G401.6 (cell line): Measurements from ENCODE around the gene FAM169A.
"Not testable (repeated sequence)": the region's sequence is repeated elsewhere in the genome, so short reads cannot be mapped to it uniquely, and the experiment has no call there.

Experiments
- FAIRE-seq: peaks from 2 replicates; lab custom pipeline; 2012; peaks lifted over from hg19 to GRCh38; lab: Jason Lieb, UNC

FAM169A gene

DNA sequence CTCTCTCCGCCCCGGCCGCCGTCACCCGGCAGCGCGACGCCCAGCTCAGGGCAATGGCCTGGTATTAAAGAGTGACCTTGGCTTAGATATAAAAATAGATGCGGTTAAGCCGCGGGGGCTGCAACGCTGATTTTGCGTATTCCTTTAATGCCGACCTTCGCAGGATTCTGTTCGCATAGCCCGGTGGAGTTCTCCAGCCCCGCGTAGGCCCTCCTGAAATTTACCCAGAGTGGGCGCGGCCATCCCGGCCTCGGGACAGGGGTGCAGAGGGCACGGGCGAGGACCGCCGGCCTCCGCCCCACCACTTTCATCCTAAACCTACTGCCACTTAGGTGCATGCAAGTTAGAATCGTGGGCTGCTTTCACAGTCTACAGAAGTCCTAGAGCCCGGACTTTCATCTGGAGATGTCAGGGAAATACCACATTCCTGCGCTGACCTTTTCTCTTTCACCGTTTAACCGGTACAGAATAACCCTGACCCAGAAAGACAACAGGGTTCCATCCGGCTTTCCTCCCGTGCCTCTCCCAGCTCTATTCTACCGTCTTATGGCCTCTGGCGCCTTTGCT, 492 bp upstream of the FAM169A start:
- no peak for FAIRE-seq

DNA sequence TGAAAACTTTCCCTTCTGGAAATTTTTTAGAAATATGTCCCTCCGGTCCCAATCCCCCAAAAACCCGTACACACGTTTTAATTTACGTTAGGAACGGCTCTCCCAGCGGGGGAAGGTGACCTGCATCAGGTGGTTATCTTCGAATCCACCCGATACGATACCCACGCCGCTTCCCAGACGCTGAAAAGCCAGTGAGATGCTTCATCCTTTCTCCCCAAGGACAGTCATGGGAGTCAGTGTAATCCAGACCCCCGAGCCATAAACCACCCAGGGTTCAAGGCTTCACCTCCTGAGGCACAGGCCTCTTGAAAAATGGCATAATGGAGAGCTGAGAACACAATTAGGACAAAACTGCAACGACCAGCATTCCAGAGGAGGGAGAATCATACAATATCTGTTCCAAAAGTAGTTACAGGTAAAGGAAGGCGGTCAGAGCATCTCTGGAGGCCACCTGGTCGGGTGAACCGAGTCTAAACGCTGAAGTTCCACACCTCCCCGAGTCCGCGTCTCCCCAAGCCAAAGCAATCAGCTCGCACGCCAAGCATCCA, 857 bp downstream of the FAM169A start:
- FAIRE-seq = no peak

DNA sequence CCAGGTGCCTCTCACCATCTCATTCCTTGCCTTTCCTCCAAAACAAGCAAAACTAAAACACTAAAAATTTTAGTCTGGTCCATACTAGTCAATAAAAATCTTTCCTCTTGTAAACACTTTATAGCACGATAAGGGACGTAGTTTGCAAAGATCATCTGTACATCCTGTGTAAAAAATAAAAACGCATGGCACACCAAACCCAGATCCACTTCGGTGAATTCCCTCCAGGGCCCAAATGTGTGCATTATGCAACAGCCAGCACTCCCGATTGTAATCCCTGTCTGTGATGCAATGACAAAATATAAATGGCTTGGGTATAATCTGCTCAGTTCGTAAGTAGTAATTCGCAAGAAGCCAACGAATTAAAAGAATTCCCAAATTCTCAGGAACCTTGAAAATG, 1.4 kb downstream of the FAM169A start:
- FAIRE-seq = peak; percentile 45

DNA sequence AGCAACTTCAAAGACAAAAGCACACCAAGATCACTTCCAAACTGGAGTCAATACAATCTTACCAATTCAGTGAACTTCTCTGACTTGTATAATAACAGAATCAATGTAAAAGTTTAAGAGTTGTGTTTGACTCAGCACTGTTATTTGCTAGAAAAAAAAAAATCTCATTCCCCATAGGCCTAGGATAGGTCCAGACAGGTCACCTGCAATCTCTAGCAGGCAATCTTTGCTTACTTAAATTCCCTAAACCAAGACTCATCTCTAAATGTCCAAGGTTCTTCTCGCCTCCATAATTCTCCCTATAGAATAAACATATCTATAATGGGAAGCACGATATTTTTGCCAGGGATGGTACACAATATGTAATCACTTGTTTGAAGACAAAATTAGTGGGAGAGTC, 2.5 kb downstream of the FAM169A start:
- FAIRE-seq = no peak

DNA sequence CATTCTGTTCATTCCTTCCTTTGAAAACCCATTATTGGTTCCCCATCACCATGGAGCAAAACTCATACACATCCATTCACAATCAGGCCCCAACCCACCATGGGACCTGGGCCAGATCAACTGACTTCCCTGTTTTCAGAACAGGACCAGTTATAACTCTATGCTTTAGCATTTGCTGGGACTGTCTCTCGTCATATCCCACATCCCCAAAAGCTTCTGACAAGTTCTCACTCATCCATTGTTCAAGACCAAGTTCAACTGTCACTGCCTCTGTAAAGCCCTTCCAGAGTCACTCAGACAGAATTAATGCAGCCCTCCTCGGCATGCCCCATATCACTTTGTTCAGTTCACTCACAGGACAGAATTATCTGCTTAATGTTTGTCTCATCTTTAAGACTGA, 4.0 kb downstream of the FAM169A start:
- FAIRE-seq = no peak

DNA sequence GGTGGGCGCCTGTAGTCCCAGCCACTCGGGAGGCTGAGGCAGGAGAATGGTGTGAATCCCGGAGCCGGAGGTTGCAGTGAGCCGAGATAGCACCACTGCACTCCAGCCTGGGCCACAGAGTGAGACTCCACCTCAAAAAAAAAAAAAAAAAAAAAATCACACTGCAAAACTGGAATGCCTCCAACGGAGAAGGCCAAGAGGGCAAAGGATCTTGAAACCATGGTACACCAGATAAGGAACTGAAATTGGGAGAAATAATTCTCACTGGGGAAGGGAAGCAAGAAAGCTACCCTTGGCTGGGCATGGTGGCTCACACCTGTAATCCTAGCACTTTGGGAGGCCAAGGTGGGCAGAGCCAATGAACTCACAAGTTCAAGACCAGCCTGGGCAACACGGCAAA, 9.2 kb downstream of the FAM169A start:
- not testable (repeated sequence) for FAIRE-seq

DNA sequence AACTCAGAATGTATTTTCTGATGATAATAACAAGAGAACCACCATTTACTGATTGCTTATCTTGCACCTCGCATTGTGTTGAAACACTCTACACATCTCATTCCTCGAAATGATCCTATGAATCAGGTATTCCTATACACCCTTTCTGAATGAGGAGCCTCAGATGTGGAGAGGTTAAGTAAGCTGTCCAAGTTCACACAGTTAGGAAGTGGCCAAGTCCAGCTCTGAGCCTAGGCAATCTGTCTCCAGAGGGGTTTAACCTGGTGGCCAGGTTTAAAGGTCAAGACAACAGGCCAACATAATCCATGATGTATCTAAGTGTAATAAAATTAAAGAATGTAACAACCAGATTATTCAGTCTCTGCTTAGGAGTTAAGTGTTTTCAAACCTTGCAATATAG, 12.9 kb downstream of the FAM169A start:
- FAIRE-seq = peak; percentile 46

DNA sequence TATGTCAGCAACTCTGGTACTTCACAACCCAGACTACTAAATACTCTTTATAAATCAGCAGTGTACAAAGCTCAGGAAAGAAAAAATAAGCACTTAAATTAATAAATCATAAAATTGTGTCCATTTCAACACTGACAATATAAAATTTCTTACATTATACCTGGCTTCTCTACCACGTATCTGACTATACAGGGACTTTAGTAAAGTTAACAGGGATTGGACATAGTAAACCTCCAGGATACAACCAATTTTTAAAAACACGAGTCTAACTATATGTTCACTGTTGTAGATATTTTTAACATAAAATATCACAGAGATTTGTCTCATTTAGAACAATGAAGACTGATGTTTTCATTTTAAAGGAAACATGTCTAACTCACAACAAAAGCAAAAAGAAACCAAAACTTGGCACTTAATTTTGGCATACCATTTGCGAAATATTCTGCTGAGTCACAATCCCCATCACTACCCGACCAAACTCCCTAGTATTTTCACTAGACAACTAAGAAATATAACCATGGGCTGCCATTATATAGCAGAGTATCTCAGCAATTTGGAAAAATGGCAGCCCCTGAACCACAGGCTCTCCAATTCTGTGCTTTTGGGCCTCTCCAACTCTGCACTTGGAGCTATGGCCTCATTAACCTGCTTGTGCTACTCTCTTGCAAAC, 14.4 kb downstream of the FAM169A start:
- peak; percentile 89 for FAIRE-seq

DNA sequence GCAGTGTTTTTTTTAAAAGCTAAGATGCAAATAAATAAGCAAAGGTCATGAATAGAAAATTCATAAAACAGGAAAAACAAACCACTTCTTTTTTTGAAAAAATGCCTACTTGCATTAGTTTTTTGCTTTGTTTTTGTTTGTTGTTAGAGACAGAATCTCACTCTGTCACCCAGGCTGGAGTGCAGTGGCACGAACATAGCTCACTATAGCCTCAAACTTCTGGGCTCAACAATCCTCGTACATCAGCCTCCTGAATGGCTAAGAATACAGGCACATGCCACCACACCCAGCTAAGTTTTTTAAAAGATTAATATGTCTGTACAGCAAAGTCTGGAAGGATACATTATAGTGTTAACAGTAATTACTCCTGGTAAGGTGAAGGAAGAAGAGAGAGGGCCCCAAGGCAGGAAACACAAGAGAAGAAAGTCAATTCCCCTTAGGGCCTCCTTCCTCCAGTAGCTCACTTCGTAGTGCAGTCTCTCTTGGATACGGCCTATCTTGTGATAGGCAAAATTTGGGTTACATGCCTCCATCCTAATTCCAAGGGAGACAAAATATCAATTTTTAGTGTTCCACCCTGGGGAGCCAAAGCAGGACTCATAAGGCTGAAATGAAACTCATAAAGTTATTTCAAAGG, 15.3 kb downstream of the FAM169A start:
- FAIRE-seq = no peak

DNA sequence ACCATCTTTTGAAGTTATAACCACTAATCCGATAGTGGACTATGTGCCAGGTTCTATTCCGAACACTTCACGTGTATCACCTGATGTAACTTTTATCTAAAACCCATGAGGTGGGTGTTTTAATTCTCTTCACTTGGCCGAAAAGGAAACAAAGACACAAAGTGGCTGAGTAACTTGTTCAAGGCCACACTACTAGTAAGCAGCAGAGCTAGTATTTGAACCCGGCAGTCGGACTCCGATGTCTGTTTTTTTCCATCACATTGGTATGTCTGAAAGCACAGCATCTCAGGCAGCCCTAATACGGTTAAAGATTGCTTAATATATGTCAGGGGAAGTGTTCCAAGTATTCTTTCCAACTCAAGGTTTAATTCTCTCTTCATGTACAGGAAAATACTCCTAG, 16.2 kb downstream of the FAM169A start:
- FAIRE-seq = no peak

DNA sequence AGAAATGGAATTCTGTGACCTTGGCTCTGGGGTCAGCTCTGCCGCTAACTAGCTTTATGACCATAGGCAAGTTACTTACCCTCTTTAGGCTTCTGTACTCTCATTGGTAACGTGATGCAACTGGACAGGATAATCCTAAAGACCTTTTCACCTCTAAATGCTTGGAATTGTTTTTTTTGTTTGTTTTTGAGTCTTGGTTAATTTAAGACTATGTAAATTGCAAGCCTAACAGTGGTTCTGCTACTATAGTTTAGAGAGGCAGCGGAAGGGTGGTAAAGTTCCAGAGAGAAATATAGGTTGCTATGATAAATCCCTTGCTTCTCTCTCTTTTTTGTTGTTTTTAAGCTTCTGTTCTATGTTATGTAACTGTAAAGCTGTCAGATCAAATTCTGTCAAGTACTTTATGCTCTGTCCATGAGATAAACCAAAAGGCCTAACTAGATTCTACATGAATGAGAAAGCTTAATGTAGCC, 17.6 kb downstream of the FAM169A start:
- peak; percentile 95 for FAIRE-seq

DNA sequence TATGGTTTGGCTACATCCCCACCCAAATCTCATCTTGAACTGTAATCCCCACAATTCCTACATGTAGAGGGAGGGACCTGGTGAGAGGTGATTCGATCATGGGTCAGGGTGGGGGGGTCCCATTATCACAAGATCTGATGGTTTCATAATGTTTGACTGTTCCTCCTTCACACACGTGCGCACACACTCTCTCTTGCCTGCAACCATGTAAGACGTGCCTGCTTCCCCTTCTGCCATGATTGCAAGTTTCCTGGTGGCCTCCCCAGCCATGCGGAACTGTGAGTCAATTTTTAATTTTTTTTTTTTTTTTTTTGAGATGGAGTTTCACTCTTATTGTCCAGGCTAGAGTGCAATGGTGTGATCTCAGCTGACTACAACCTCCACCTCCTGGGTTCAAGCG, 27.0 kb downstream of the FAM169A start:
- FAIRE-seq = no peak

DNA sequence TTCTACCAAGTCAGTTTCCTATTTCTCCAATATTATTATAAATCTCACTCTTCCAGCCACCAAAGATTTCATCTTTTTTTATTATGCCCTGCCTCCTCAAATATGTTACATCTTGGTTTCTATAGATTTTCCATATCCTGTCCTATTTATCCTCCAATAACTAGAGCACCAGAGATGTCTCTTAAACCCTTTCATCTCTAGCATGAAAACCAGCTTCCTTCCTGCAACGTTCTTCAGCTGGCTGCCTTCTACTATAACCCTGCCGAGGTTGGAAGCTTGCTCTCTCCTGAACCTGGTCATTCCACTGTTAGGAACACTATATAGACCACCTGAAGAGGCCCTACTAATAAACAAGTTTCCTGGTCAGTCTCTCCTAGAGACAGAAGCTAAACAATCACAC, 27.9 kb downstream of the FAM169A start:
- FAIRE-seq = no peak

DNA sequence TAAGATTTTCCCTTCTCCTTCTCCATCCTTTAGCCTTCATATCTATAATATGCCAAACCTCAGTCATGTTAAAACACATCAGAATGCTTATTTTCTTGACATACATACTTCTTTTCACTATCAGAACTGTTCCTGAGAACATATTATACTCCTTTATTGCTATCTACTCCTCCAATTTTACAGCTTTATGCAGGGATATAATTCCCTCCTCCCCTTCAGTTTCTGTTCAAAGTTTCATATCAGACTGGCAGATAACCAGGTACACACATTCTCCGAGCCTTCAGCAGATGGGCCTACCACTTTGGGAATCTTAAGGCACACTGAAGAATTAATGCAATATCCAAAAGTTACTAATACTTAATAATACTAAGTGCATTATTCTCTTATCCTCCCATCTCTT, 29.1 kb downstream of the FAM169A start:
- no peak for FAIRE-seq

DNA sequence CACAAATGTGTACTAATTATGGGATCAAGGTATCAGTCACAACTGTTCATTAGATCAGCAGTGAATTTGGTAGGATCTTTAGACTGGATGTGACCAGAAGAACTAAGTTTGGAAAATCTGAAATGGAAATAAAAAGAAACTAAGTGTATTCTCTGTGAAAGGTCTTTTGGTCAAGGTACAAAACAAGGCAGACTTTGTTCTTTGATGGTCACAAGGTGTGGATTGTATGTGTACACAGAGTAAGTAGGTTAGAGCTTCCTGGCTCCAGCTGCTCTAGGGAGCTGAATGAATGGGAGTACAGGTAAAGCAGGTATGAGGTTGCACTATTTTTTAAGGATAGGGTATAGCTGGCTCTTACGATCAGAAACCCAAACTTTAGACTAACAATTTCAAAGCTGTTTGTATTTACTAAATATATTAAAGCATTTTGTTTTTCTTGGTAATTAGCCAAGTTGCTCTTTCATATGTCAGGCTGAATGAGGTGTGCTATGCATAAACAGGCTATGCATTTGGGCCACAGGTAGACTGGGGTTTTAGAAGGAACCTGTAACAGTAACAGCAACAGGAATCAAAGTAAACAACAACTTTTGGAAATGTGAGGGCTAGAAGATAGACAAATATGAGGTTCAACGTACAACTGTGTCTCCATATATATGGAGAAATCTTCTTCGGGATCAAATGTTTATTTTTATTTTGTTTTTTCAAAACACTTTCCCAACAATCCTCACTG, 32.5 kb downstream of the FAM169A start:
- no peak for FAIRE-seq

DNA sequence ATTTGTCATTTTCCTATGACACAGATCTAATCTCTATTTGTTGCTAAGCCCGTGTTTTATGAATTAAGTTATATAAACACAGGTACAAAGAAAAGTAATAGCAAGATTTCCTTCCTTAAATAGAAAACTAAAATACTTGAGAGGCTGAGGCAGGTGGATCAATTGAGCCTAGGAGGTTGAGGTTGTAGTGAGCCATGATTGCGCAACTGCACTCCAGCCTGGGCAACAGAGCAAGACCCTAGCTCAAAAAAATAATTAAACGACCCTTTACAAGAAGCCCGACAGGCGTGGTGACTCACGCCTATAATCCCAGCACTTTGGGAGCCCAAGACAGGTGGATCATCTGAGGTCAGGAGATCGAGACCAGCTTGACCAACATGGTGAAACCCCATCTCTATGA, 36.8 kb downstream of the FAM169A start:
- no peak for FAIRE-seq

DNA sequence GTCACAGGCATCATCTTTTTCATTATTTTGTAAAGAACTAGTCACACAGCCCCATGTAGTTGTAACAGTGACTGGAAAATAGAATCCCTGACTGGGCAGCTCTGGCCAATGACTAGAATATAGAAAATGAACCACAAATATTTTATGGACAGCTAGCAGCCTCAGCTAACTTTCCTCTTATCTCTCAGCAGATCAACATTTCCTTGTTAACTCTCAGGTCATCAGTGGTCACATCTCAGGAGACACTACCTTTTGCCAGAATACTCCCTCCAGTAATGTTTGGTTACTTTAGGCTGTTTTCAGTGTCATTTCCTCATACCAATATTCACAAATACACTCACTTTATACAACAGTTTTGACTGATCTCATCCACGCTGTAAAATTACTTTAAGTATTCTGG, 43.9 kb downstream of the FAM169A start:
- no peak for FAIRE-seq

DNA sequence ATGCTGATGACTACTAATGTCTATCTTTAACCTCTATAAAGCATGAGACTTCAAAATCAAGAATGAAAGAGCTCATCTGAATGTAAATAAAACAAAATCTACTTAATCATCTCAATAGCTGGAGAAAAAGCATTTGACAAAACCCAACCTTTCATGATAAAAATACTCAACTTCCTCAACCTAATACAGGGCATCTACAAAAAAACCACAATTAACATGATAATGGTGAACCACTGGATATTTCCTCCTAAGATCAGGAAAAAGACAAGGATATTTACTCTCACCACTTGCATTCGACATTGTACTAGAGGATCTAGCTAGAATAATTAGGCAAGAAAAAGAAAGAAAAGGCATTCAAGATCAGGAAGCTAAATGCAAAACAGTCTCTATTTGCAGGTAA, 49.3 kb downstream of the FAM169A start:
- no peak for FAIRE-seq

DNA sequence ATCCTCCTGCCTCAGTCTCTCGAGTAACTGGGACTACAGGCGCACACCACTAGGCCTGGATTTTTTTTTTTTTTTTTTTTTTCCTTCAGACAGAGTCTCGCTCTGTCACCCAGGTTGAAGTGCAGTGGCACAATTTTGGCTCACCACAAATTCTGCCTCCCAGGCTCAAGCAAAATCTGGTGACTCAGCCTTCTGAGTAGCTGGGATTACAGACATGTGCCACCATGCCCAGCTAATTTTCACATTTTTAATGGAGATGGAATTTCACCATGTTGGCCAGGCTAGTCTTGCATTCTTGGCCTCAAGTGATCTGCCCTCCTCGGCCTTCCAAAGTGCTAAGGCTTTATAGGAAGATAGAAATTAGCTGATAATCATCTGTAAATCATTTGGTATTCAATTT, 55.3 kb downstream of the FAM169A start:
- no peak for FAIRE-seq

DNA sequence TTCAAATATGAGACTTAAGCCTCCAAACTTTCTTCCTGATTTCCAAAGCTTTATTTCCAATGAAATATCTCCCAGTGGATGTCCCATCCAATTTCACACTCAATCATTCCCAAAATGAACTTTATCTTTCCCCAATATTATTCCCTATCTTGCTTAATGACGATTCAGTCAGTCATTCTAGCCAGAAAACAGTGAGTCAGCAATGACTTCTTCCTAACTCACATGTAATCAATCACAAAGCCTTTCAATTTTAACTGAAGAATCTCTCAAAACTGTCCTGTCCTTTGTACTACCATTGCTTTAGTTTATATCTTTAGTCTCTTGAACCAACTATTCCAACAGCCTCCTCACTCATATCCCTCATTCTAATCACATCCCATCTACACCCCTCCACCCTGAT, 64.2 kb downstream of the FAM169A start:
- no peak for FAIRE-seq

DNA sequence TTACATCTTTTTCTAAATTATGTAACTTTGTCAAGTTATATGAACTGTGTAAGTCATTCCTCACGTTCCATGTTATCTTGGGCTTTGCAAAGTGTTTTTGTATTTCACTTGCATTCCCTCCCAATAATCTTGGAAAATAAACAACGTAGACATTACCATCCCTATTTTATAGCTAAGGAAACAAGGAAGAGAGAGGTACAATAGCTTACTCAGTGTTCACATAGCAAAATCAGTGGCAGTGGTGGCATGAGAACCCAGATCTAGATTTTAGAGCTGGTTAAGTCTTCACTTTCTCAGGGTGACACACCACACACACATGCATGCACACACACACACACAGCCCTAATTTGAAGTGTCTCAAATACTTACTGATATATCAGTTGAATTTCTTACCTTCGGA, 65.0 kb downstream of the FAM169A start:
- FAIRE-seq = peak; percentile 19

DNA sequence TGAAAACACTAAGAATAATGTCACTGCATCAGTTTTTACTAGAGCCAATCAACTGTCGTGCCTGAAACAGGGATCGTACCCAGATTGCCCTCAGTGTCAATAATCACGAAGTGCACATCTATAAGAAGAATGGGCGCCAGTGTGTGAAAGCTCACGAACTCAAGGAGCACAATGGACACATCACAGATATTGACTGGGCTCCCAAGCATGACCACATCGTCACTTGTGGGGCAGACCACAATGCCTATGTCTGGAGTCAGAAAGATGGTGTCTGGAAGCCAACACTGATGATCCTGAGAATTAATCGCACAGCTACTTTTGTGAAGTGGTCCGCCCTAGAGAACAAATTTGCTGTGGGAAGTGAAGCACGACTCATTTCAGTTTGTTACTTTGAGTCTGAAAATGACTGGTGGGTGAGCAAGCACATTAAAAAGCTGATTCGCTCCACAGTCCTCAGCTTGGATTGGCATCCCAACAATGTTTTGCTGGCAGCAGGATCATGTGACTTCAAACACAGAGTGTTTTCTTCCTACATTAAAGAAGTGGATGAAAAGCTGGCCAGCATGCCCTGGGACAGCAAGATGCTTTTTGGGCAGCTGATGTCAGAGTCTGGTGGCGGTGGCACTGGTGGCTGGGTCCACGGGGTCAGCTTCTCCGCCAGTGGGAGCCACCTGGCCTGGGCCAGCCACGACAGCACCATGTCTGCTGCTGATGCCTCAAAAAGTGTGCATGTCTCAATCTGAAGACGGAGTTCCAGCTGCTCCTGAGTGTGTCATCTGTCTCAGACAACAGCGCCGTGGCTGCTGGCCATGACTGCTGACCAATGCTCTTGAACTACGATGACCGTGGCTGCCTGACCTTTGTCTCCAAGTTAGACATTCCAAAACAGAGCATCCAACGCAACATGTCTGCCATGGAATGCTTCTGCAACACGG, 66.9 kb downstream of the FAM169A start:
- FAIRE-seq = no peak
